GM23338 (cell line): Measurements from ENCODE around the gene PTPRN2. TPM values are rescaled to one million over a fixed set of nuclear protein-coding genes. Genes with fewer than 3 reads are reported as not detected.
"Not testable (repeated sequence)": the region's sequence is repeated elsewhere in the genome, so short reads cannot be mapped to it uniquely, and the experiment has no call there.

ENCODE experiments used
- ATAC-seq: fragments of 200-7000 bp; cut with Tn5 transposase; 3 replicates; pipeline ENCODE4 v1.9.1; 2020
- DNase-seq: peaks from one replicate; pipeline ENCODE4 v3.0.0-alpha.2; 2015; ENCODE audit warnings: low spot score
- H2AFZ ChIP-seq: fragments of 200-600 bp; sonication (generic); 2 replicates; pipeline ENCODE4 v1.8.0; 2016; ENCODE audit warnings: antibody characterized with exemption, mild to moderate bottlenecking, moderate library complexity
- H3F3A ChIP-seq: fragments of 200-600 bp; sonication (generic); replicated peaks from 2 replicates; pipeline ENCODE4 v1.8.0; 2017; ENCODE audit warnings: antibody characterized with exemption, mixed run types, low read depth
- H3K27ac ChIP-seq: fragments of 200-600 bp; sonication (generic); 2 replicates; pipeline ENCODE4 v1.6.1; 2016; ENCODE audit warnings: low read depth
- H3K27me3 ChIP-seq: fragments of 200-600 bp; sonication (generic); 2 replicates; pipeline ENCODE4 v1.8.0; 2016; ENCODE audit warnings: mild to moderate bottlenecking, mixed run types, moderate library complexity; ENCODE audit not compliant: insufficient read depth
- H3K36me3 ChIP-seq: fragments of 200-600 bp; sonication (generic); 2 replicates; pipeline ENCODE4 v1.8.0; 2016; ENCODE audit warnings: mild to moderate bottlenecking; ENCODE audit not compliant: insufficient read depth
- H3K4me1 ChIP-seq: fragments of 200-600 bp; sonication (generic); 2 replicates; pipeline ENCODE4 v1.8.0; 2016; ENCODE audit warnings: mild to moderate bottlenecking, moderate library complexity; ENCODE audit not compliant: insufficient read depth
- H3K4me2 ChIP-seq: fragments of 200-600 bp; sonication (generic); 2 replicates; pipeline ENCODE4 v1.7.1; 2017; ENCODE audit warnings: mixed run types
- H3K4me3 ChIP-seq: fragments of 200-600 bp; sonication (generic); 2 replicates; pipeline ENCODE4 v1.6.1; 2016; ENCODE audit warnings: mixed run types
- H3K79me2 ChIP-seq: fragments of 200-600 bp; sonication (generic); replicated peaks from 2 replicates; pipeline ENCODE4 v1.8.0; 2017; ENCODE audit warnings: mild to moderate bottlenecking; ENCODE audit not compliant: insufficient read depth
- H3K9me2 ChIP-seq: fragments of 200-600 bp; sonication (generic); 2 replicates; pipeline ENCODE4 v1.8.0; 2017; ENCODE audit not compliant: insufficient read depth
- H4K20me1 ChIP-seq: fragments of 200-600 bp; sonication (generic); replicated peaks from 2 replicates; pipeline ENCODE4 v1.8.0; 2017; ENCODE audit warnings: mild to moderate bottlenecking; ENCODE audit not compliant: insufficient read depth
- H3K27ac Mint-ChIP-seq: 2 replicates; pipeline ENCODE4 v1.8.0; 2020; ENCODE audit warnings: inconsistent platforms, mild to moderate bottlenecking, moderate library complexity, mixed read lengths
- H3K27me3 Mint-ChIP-seq: 3 replicates; pipeline ENCODE4 v1.8.0; 2022; ENCODE audit warnings: low read depth, mild to moderate bottlenecking, moderate library complexity, mixed read lengths, inconsistent platforms; ENCODE audit not compliant: insufficient read depth, poor library complexity
- H3K36me3 Mint-ChIP-seq: 3 replicates; pipeline ENCODE4 v1.8.0; 2021; ENCODE audit warnings: low read depth, mild to moderate bottlenecking, inconsistent platforms, moderate library complexity, mixed read lengths
- H3K4me1 Mint-ChIP-seq: 3 replicates; pipeline ENCODE4 v1.8.0; 2020; ENCODE audit warnings: mild to moderate bottlenecking, inconsistent platforms, mixed read lengths
- H3K4me3 Mint-ChIP-seq: 3 replicates; pipeline ENCODE4 v1.8.0; 2021; ENCODE audit warnings: moderate library complexity, mild to moderate bottlenecking, inconsistent platforms, mixed read lengths
- H3K9me3 Mint-ChIP-seq: 3 replicates; pipeline ENCODE4 v1.8.0; 2020; ENCODE audit warnings: moderate library complexity, mild to moderate bottlenecking, inconsistent platforms, mixed read lengths
- CREB1 ChIP-seq: fragments of 250-450 bp; sonication (Bioruptor Pico); IDR thresholded peaks from 2 replicates; pipeline ENCODE4 v1.5.0; 2020; ENCODE audit warnings: low read depth, mild to moderate bottlenecking, moderate library complexity
- EZH2phosphoT487 ChIP-seq: fragments of 200-600 bp; sonication (generic); IDR thresholded peaks from one replicate; pipeline ENCODE4 v1.8.1; 2018; ENCODE audit warnings: antibody characterized with exemption; ENCODE audit not compliant: unreplicated experiment
- JUNB ChIP-seq: IDR thresholded peaks from one replicate; pipeline ENCODE4 v1.6.1; 2016; ENCODE audit warnings: antibody characterized with exemption; ENCODE audit not compliant: unreplicated experiment
- NANOG ChIP-seq: IDR thresholded peaks from 2 replicates; pipeline ENCODE4 v1.6.1; 2016; ENCODE audit warnings: antibody characterized with exemption, borderline replicate concordance
- STAT1 ChIP-seq: IDR thresholded peaks from one replicate; pipeline ENCODE4 v1.6.1; 2016; ENCODE audit warnings: antibody characterized with exemption; ENCODE audit not compliant: unreplicated experiment
- ZNF114 ChIP-seq: fragments of 250-450 bp; sonication (Bioruptor Pico); IDR thresholded peaks from 2 replicates; pipeline ENCODE4 v1.5.0; 2020; ENCODE audit warnings: mild to moderate bottlenecking, moderate library complexity
- ZNF331 ChIP-seq: fragments of 250-450 bp; sonication (Bioruptor Pico); IDR thresholded peaks from 2 replicates; pipeline ENCODE4 v1.5.0; 2020; ENCODE audit warnings: low read depth, mild to moderate bottlenecking, moderate library complexity
- polyA plus RNA-seq: library from polyadenylated mRNA; unstranded; fragments of >200 nt; fragmentation: Nextera tagmentation; extraction: Ambion mirVana; gene quantifications from 2 replicates; pipeline ENCODE4 v1.2.1, GENCODE V29; 2016
- total RNA-seq: library from RNA; depleted of rRNA; stranded (reverse); fragments of >200 nt; shearing (Covaris generic); gene quantifications from 2 replicates; pipeline ENCODE4 v1.2.3, GENCODE V29; 2014
- TF ChIP-seq, protein P1 (sequence below), 2 experiments: fragments of 200-600 bp in 1 of 2; sonication (generic) in 1 of 2; conservative IDR thresholded peaks; 2 replicates each; pipeline versions ENCODE4 v1.5.1 to v1.6.1; 2016 to 2017; ENCODE audit warnings: antibody characterized with exemption in 2 of 2, low read depth in 2 of 2, mild to moderate bottlenecking in 2 of 2, moderate library complexity in 1 of 2
- TF ChIP-seq, protein P2 (sequence below): IDR thresholded peaks from 2 replicates; pipeline ENCODE4 v1.6.1; 2016; ENCODE audit warnings: antibody characterized with exemption
- TF ChIP-seq, protein P3 (sequence below): IDR thresholded peaks from one replicate; pipeline ENCODE4 v1.6.1; 2018; ENCODE audit warnings: antibody characterized with exemption; ENCODE audit not compliant: unreplicated experiment

The PTPRN2 gene
- total and polyA plus RNA-seq, 2 experiments from 2014 or later = 0.87 to 4.0 TPM

DNA sequence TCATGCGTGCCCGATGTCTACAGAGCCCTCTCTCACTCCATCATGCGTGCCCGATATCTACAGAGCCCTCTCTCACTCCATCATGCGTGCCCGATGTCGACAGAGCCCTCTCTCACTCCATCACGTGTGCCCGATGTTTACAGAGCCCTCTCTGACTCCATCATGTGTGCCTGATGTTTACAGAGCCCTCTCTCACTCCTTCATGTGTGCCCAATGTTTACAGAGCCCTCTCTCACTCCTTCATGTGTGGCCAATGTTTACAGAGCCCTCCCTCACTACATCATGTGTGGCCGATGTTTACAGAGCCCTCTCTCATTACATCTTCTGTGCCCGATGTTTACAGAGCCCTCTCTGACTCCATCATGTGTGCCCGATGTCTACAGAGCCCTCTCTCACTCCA is 740.9 kb downstream of the PTPRN2 start:
- H3K27ac Mint-ChIP-seq, H3K4me3 Mint-ChIP-seq, H3K4me1 Mint-ChIP-seq, H2AFZ ChIP-seq, H3K4me2 ChIP-seq, H3K27ac ChIP-seq, H3K27me3 ChIP-seq, H3F3A ChIP-seq, H3K4me3 ChIP-seq, H3K4me1 ChIP-seq, H3K9me2 ChIP-seq, H3K9me3 Mint-ChIP-seq, H3K27me3 Mint-ChIP-seq, H3K36me3 ChIP-seq, ATAC-seq, DNase-seq, H3K79me2 ChIP-seq, H4K20me1 ChIP-seq: not testable (repeated sequence)
- peaks cover 49% of the 10 kb centered on the region for H3K36me3 Mint-ChIP-seq

DNA sequence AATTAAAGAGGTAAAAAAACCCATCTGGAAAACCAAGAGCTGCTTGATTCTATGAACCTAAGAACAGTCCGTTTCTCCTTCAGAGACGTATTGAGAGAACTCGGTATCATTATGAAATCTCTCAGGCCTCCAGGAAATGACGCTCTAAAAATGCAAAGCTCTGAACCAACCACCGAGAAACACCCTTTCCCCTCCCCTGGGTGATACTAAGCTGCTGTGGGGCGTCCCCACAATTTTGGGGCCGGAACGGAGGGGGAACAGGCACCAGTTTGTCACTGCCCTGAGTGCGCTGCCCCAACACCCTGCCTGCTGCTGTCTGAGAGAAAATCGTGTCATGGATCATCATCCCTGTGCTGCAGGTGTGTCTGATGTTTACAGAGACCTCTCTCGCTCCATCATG is 741.4 kb downstream of the PTPRN2 start:
- H3K27me3 Mint-ChIP-seq = peaks cover 7% of the 10 kb centered on the region
- TF ChIP-seq, protein P1, sequence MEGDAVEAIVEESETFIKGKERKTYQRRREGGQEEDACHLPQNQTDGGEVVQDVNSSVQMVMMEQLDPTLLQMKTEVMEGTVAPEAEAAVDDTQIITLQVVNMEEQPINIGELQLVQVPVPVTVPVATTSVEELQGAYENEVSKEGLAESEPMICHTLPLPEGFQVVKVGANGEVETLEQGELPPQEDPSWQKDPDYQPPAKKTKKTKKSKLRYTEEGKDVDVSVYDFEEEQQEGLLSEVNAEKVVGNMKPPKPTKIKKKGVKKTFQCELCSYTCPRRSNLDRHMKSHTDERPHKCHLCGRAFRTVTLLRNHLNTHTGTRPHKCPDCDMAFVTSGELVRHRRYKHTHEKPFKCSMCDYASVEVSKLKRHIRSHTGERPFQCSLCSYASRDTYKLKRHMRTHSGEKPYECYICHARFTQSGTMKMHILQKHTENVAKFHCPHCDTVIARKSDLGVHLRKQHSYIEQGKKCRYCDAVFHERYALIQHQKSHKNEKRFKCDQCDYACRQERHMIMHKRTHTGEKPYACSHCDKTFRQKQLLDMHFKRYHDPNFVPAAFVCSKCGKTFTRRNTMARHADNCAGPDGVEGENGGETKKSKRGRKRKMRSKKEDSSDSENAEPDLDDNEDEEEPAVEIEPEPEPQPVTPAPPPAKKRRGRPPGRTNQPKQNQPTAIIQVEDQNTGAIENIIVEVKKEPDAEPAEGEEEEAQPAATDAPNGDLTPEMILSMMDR (conservative IDR thresholded peaks at IDR 0.05; ENCODE audit: low read depth in 2 of 2) = no peak
- TF ChIP-seq ZNF331 (CRISPR knock-in tag) = no peak
- TF ChIP-seq, protein P2, sequence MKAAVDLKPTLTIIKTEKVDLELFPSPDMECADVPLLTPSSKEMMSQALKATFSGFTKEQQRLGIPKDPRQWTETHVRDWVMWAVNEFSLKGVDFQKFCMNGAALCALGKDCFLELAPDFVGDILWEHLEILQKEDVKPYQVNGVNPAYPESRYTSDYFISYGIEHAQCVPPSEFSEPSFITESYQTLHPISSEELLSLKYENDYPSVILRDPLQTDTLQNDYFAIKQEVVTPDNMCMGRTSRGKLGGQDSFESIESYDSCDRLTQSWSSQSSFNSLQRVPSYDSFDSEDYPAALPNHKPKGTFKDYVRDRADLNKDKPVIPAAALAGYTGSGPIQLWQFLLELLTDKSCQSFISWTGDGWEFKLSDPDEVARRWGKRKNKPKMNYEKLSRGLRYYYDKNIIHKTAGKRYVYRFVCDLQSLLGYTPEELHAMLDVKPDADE = no peak
- no peak for TF ChIP-seq EZH2phosphoT487
- TF ChIP-seq, protein P3, sequence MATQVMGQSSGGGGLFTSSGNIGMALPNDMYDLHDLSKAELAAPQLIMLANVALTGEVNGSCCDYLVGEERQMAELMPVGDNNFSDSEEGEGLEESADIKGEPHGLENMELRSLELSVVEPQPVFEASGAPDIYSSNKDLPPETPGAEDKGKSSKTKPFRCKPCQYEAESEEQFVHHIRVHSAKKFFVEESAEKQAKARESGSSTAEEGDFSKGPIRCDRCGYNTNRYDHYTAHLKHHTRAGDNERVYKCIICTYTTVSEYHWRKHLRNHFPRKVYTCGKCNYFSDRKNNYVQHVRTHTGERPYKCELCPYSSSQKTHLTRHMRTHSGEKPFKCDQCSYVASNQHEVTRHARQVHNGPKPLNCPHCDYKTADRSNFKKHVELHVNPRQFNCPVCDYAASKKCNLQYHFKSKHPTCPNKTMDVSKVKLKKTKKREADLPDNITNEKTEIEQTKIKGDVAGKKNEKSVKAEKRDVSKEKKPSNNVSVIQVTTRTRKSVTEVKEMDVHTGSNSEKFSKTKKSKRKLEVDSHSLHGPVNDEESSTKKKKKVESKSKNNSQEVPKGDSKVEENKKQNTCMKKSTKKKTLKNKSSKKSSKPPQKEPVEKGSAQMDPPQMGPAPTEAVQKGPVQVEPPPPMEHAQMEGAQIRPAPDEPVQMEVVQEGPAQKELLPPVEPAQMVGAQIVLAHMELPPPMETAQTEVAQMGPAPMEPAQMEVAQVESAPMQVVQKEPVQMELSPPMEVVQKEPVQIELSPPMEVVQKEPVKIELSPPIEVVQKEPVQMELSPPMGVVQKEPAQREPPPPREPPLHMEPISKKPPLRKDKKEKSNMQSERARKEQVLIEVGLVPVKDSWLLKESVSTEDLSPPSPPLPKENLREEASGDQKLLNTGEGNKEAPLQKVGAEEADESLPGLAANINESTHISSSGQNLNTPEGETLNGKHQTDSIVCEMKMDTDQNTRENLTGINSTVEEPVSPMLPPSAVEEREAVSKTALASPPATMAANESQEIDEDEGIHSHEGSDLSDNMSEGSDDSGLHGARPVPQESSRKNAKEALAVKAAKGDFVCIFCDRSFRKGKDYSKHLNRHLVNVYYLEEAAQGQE = no peak
- TF ChIP-seq CREB1 (CRISPR knock-in tag) = no peak
- no peak for TF ChIP-seq STAT1
- no peak for TF ChIP-seq NANOG
- no peak for TF ChIP-seq JUNB
- no peak for TF ChIP-seq ZNF114 (CRISPR knock-in tag)

More for the DNA sequence above, 741.4 kb downstream of the PTPRN2 start:
- Histone ChIP-seq H3K4me2 (no peak overlapping the region), H3K79me2 (no peaks in the 10 kb centered on the region), H3K4me1 (no peaks in the 10 kb centered on the region), H3K27ac (no peak overlapping the region), H3K4me3 (no peak overlapping the region), H3K9me2 (no peaks in the 10 kb centered on the region), H3K27me3 (no peaks in the 10 kb centered on the region), H2AFZ (no peak overlapping the region), H3K36me3 (no peaks in the 10 kb centered on the region), H4K20me1 (no peaks in the 10 kb centered on the region), H3F3A (no peaks in the 10 kb centered on the region)
- H3K9me3 Mint-ChIP-seq = no peaks in the 10 kb centered on the region; the same call in 1 of the 3 replicates
- H3K36me3 Mint-ChIP-seq = peaks cover 48% of the 10 kb centered on the region
- ATAC-seq (no peak), DNase-seq (no peak)
- no peak overlapping the region for H3K27ac Mint-ChIP-seq
- no peaks in the 10 kb centered on the region for H3K4me1 Mint-ChIP-seq
- no peak overlapping the region for H3K4me3 Mint-ChIP-seq
